Measurements from ENCODE around the gene RSRC1. TPM values are rescaled to one million over a fixed set of nuclear protein-coding genes. Genes with fewer than 3 reads are reported as not detected.
"Not testable (repeated sequence)": the region's sequence is repeated elsewhere in the genome, so short reads cannot be mapped to it uniquely, and the experiment has no call there.

RSRC1 gene
- polyA plus RNA-seq, 6 donors from 2014 or later: 36.5 to 50.2 (median 42.7) TPM

- Mint-ChIP-seq H3K4me1 (peaks cover 15 to 16% (median 15%) of the 10 kb centered on the region in 3 donors), H3K36me3 (peaks cover 20 to 32% of the 10 kb centered on the region in 2 donors), H3K9me3 (peaks cover 0 to 7% (median 3%) of the 10 kb centered on the region in 7 donors), H3K27ac (no peak overlapping the region), H3K4me3 (no peak overlapping the region), H3K27me3 (no peaks in the 10 kb centered on the region)
- no peak for ATAC-seq (ENCODE audit: low read depth in 2 of 2)
- no peak for DNase-seq
Observed at GRCh38 chr3:158120330-158120729, 10.4 kb downstream of the RSRC1 start.

- Mint-ChIP-seq H3K36me3 (peaks cover 29 to 42% of the 10 kb centered on the region in 2 donors), H3K4me3 (peak overlapping the region in 1 of 8 donors; percentile 9), H3K9me3 (peaks cover 5 to 15% (median 11%) of the 10 kb centered on the region in 7 donors), H3K27ac (peak overlapping the region in 1 of 6 donors; percentile 30), H3K27me3 (no peaks in the 10 kb centered on the region), H3K4me1 (peaks cover 15 to 16% (median 15%) of the 10 kb centered on the region in 3 donors)
- no peak for DNase-seq
- no peak for ATAC-seq (ENCODE audit: low read depth in 2 of 2)
Observed at GRCh38 chr3:158121295-158121694, 11.4 kb downstream of the RSRC1 start.

GRCh38 chr3:158122721-158123120, 12.8 kb downstream of the RSRC1 start:
- not testable (repeated sequence) for DNase-seq; H3K27ac Mint-ChIP-seq; ATAC-seq (ENCODE audit: low read depth in 2 of 2); H3K27me3 Mint-ChIP-seq; H3K4me3 Mint-ChIP-seq
- H3K4me1 Mint-ChIP-seq: peaks cover 13 to 14% (median 14%) of the 10 kb centered on the region in 3 donors
- H3K36me3 Mint-ChIP-seq: peaks cover 43 to 56% of the 10 kb centered on the region in 2 donors
- H3K9me3 Mint-ChIP-seq: peaks cover 19 to 28% (median 22%) of the 10 kb centered on the region in 7 donors

GRCh38 chr3:158127250-158128219, 17.6 kb downstream of the RSRC1 start:
- no peak overlapping the region for H3K4me3 Mint-ChIP-seq
- ATAC-seq (ENCODE audit: low read depth in 2 of 2) (no peak), DNase-seq (no peak)
- H3K27me3 Mint-ChIP-seq: no peaks in the 10 kb centered on the region
- H3K27ac Mint-ChIP-seq: peak overlapping the region in 1 of 6 donors; percentile 37
- H3K36me3 Mint-ChIP-seq: peaks cover 72 to 84% of the 10 kb centered on the region in 2 donors
- H3K4me1 Mint-ChIP-seq: peaks cover 0 to 6% (median 3%) of the 10 kb centered on the region in 3 donors
- peaks cover 19 to 39% (median 24%) of the 10 kb centered on the region in 7 donors for H3K9me3 Mint-ChIP-seq

- Mint-ChIP-seq H3K27ac (no peak overlapping the region), H3K9me3 (peaks cover 16 to 32% (median 24%) of the 10 kb centered on the region in 7 donors)
Observed at GRCh38 chr3:158128755-158129154, 18.9 kb downstream of the RSRC1 start.

GRCh38 chr3:158134363-158134762, 24.5 kb downstream of the RSRC1 start:
- Mint-ChIP-seq H3K36me3 (peaks cover 22 to 38% of the 10 kb centered on the region in 2 donors), H3K27ac (no peak overlapping the region), H3K4me1 (no peaks in the 10 kb centered on the region), H3K9me3 (no peaks in the 10 kb centered on the region), H3K4me3 (no peak overlapping the region), H3K27me3 (no peaks in the 10 kb centered on the region)
- ATAC-seq (ENCODE audit: low read depth in 2 of 2) (no peak), DNase-seq (no peak)

More at GRCh38 chr3:158128755-158129154, 18.9 kb downstream of the RSRC1 start:
- DNase-seq: no peak
- Mint-ChIP-seq H3K36me3 (peaks cover 71 to 77% of the 10 kb centered on the region in 2 donors), H3K4me1 (peaks cover 0 to 6% (median 3%) of the 10 kb centered on the region in 3 donors), H3K27me3 (no peaks in the 10 kb centered on the region), H3K4me3 (no peak overlapping the region)
- ATAC-seq (ENCODE audit: low read depth in 2 of 2): no peak

- Mint-ChIP-seq H3K27me3 (no peaks in the 10 kb centered on the region), H3K36me3 (peaks cover 7 to 17% of the 10 kb centered on the region in 2 donors), H3K27ac (no peak overlapping the region), H3K4me1 (no peaks in the 10 kb centered on the region), H3K9me3 (peaks cover 0 to 5% (median 0%) of the 10 kb centered on the region in 7 donors), H3K4me3 (no peak overlapping the region)
- ATAC-seq (ENCODE audit: low read depth in 2 of 2) (no peak), DNase-seq (no peak)
Observed at GRCh38 chr3:158140396-158140795, 30.5 kb downstream of the RSRC1 start.

- Mint-ChIP-seq H3K36me3 (peaks cover 0 to 6% of the 10 kb centered on the region in 2 donors), H3K27ac (peak overlapping the region in 1 of 6 donors; percentile 24), H3K4me1 (peaks cover 15 to 36% (median 28%) of the 10 kb centered on the region in 3 donors), H3K9me3 (peaks cover 0 to 6% (median 0%) of the 10 kb centered on the region in 7 donors), H3K4me3 (no peak overlapping the region), H3K27me3 (no peaks in the 10 kb centered on the region)
- ATAC-seq (ENCODE audit: low read depth in 2 of 2) (no peak), DNase-seq (no peak)
Observed at GRCh38 chr3:158148218-158148617, 38.3 kb downstream of the RSRC1 start.

GRCh38 chr3:158152186-158152585, 42.3 kb downstream of the RSRC1 start:
- no peak for ATAC-seq (ENCODE audit: low read depth in 2 of 2)
- Mint-ChIP-seq H3K27me3 (no peaks in the 10 kb centered on the region), H3K27ac (peak overlapping the region in 1 of 6 donors; percentile 47), H3K36me3 (peaks cover 9 to 22% of the 10 kb centered on the region in 2 donors), H3K4me1 (peaks cover 15 to 33% (median 19%) of the 10 kb centered on the region in 3 donors), H3K9me3 (no peaks in the 10 kb centered on the region), H3K4me3 (no peak overlapping the region)
- no peak for DNase-seq

GRCh38 chr3:158158969-158159368, 49.1 kb downstream of the RSRC1 start:
- H3K36me3 Mint-ChIP-seq: peaks cover 9 to 19% of the 10 kb centered on the region in 2 donors

GRCh38 chr3:158159714-158160113, 49.8 kb downstream of the RSRC1 start:
- H3K36me3 Mint-ChIP-seq: peaks cover 6 to 13% of the 10 kb centered on the region in 2 donors
- H3K27ac Mint-ChIP-seq: peak overlapping the region in 2 of 6 donors; percentile 16 to 39
- ATAC-seq (ENCODE audit: low read depth in 2 of 2) (no peak), DNase-seq (no peak)
- no peaks in the 10 kb centered on the region for H3K27me3 Mint-ChIP-seq
- peaks cover 0 to 25% (median 8%) of the 10 kb centered on the region in 3 donors for H3K4me1 Mint-ChIP-seq
- no peak overlapping the region for H3K4me3 Mint-ChIP-seq
- H3K9me3 Mint-ChIP-seq: no peaks in the 10 kb centered on the region

More at GRCh38 chr3:158158969-158159368, 49.1 kb downstream of the RSRC1 start:
- Mint-ChIP-seq H3K4me1 (peaks cover 0 to 26% (median 9%) of the 10 kb centered on the region in 3 donors), H3K27me3 (no peaks in the 10 kb centered on the region), H3K4me3 (no peak overlapping the region), H3K27ac (no peak overlapping the region), H3K9me3 (no peaks in the 10 kb centered on the region)
- DNase-seq (no peak), ATAC-seq (ENCODE audit: low read depth in 2 of 2) (no peak)

GRCh38 chr3:158160958-158161357, 51.1 kb downstream of the RSRC1 start:
- ATAC-seq (ENCODE audit: low read depth in 2 of 2) (no peak), DNase-seq (no peak)
- H3K27ac Mint-ChIP-seq: peak overlapping the region in 1 of 6 donors; percentile 16
- H3K4me1 Mint-ChIP-seq: peaks cover 0 to 21% (median 8%) of the 10 kb centered on the region in 3 donors
- H3K36me3 Mint-ChIP-seq: peaks cover 0 to 9% of the 10 kb centered on the region in 2 donors
- H3K27me3 Mint-ChIP-seq: no peaks in the 10 kb centered on the region
- no peak overlapping the region for H3K4me3 Mint-ChIP-seq
- no peaks in the 10 kb centered on the region for H3K9me3 Mint-ChIP-seq

- H3K4me3 Mint-ChIP-seq: no peak overlapping the region
- no peak for DNase-seq
- ATAC-seq (ENCODE audit: low read depth in 2 of 2): no peak
- H3K36me3 Mint-ChIP-seq: peaks cover 0 to 21% of the 10 kb centered on the region in 2 donors
- H3K4me1 Mint-ChIP-seq: peaks cover 0 to 10% (median 5%) of the 10 kb centered on the region in 3 donors
- H3K27ac Mint-ChIP-seq: no peak overlapping the region
- peaks cover 0 to 2% (median 0%) of the 10 kb centered on the region in 7 donors for H3K9me3 Mint-ChIP-seq
- no peaks in the 10 kb centered on the region for H3K27me3 Mint-ChIP-seq
Observed at GRCh38 chr3:158165141-158165655, 55.3 kb downstream of the RSRC1 start.

Data from naive B cell (primary cell).